ENCODE results near the gene WDR55. TPM values are rescaled to one million over a fixed set of nuclear protein-coding genes. Genes with fewer than 3 reads are reported as not detected.

Gene WDR55
- total and polyA plus RNA-seq, 2 of the 13 experiments (the other 11 are each of a cell fraction or from before 2014, with no cell fraction given): 17.7 to 18.2 TPM

- TF ChIP-seq, protein P1, sequence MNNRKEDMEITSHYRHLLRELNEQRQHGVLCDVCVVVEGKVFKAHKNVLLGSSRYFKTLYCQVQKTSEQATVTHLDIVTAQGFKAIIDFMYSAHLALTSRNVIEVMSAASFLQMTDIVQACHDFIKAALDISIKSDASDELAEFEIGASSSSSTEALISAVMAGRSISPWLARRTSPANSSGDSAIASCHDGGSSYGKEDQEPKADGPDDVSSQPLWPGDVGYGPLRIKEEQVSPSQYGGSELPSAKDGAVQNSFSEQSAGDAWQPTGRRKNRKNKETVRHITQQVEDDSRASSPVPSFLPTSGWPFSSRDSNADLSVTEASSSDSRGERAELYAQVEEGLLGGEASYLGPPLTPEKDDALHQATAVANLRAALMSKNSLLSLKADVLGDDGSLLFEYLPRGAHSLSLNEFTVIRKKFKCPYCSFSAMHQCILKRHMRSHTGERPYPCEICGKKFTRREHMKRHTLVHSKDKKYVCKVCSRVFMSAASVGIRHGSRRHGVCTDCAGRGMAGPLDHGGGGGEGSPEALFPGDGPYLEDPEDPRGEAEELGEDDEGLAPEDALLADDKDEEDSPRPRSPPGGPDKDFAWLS (CRISPR knock-in tag; IDR thresholded peaks at IDR 0.05; ENCODE audit: borderline replicate concordance): no peak
- TF ChIP-seq SMC3 (IDR thresholded peaks at IDR 0.05; ENCODE audit: low read length) (no peak), HCFC1 (IDR thresholded peaks at IDR 0.05; ENCODE audit: low read depth, low read length) (peak; percentile 43; the same call in 1 of the 2 replicates), HDAC6 (IDR thresholded peaks at IDR 0.05; ENCODE audit: low read depth, low read length) (no peak), HOXA3 (CRISPR knock-in tag; IDR thresholded peaks at IDR 0.05) (peak; percentile 88), TCF7 (IDR thresholded peaks at IDR 0.05; ENCODE audit: low read depth) (no peak), PHF5A (CRISPR knock-in tag; IDR thresholded peaks at IDR 0.05; ENCODE audit: low read depth, unreplicated experiment) (peak; percentile 41), ZNF788 (CRISPR knock-in tag; IDR thresholded peaks at IDR 0.05; ENCODE audit: borderline replicate concordance) (peak; percentile 57; the same call in 1 of the 2 replicates), CHD2 (IDR thresholded peaks at IDR 0.05; ENCODE audit: low read depth, low read length) (no peak), U2AF1 (optimal IDR thresholded peaks at IDR 0.05; ENCODE audit: low read depth, low read length) (no peak), ZSCAN5A (CRISPR knock-in tag; IDR thresholded peaks at IDR 0.05; ENCODE audit: borderline replicate concordance) (peak; percentile 37; the same call in 1 of the 2 replicates), EEA1 (CRISPR knock-in tag; IDR thresholded peaks at IDR 0.05; ENCODE audit: borderline replicate concordance) (no peak), DR1 (CRISPR knock-in tag; IDR thresholded peaks at IDR 0.05) (no peak), SPEN (CRISPR knock-in tag; IDR thresholded peaks at IDR 0.05; ENCODE audit: low read depth) (peak; percentile 41; the same call in 1 of the 2 replicates), ZNF136 (CRISPR knock-in tag; IDR thresholded peaks at IDR 0.05; ENCODE audit: low read depth) (peak; percentile 67; the same call in 1 of the 2 replicates), FOSL1 (CRISPR knock-in tag; IDR thresholded peaks at IDR 0.05; ENCODE audit: borderline replicate concordance) (no peak), RBAK (CRISPR knock-in tag; IDR thresholded peaks at IDR 0.05) (0 out of 2 replicates have a peak, but pooled peaks have one; percentile 9), ZMYM4 (CRISPR knock-in tag; IDR thresholded peaks at IDR 0.05) (peak; percentile 85), GABPA (IDR thresholded peaks at IDR 0.05; ENCODE audit: low read depth, low read length) (no peak), GABPA (CRISPR knock-in tag; IDR thresholded peaks at IDR 0.05; ENCODE audit: low read depth) (peak; percentile 77)
- TF ChIP-seq, protein P2, sequence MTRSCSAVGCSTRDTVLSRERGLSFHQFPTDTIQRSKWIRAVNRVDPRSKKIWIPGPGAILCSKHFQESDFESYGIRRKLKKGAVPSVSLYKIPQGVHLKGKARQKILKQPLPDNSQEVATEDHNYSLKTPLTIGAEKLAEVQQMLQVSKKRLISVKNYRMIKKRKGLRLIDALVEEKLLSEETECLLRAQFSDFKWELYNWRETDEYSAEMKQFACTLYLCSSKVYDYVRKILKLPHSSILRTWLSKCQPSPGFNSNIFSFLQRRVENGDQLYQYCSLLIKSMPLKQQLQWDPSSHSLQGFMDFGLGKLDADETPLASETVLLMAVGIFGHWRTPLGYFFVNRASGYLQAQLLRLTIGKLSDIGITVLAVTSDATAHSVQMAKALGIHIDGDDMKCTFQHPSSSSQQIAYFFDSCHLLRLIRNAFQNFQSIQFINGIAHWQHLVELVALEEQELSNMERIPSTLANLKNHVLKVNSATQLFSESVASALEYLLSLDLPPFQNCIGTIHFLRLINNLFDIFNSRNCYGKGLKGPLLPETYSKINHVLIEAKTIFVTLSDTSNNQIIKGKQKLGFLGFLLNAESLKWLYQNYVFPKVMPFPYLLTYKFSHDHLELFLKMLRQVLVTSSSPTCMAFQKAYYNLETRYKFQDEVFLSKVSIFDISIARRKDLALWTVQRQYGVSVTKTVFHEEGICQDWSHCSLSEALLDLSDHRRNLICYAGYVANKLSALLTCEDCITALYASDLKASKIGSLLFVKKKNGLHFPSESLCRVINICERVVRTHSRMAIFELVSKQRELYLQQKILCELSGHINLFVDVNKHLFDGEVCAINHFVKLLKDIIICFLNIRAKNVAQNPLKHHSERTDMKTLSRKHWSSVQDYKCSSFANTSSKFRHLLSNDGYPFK (CRISPR knock-in tag; IDR thresholded peaks at IDR 0.05; ENCODE audit: borderline replicate concordance): peak; percentile 99
- TF ChIP-seq, protein P3, sequence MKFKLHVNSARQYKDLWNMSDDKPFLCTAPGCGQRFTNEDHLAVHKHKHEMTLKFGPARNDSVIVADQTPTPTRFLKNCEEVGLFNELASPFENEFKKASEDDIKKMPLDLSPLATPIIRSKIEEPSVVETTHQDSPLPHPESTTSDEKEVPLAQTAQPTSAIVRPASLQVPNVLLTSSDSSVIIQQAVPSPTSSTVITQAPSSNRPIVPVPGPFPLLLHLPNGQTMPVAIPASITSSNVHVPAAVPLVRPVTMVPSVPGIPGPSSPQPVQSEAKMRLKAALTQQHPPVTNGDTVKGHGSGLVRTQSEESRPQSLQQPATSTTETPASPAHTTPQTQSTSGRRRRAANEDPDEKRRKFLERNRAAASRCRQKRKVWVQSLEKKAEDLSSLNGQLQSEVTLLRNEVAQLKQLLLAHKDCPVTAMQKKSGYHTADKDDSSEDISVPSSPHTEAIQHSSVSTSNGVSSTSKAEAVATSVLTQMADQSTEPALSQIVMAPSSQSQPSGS (CRISPR knock-in tag; IDR thresholded peaks at IDR 0.05): no peak; the same call in 1 of the 2 replicates
These were observed 35.8 kb downstream of the WDR55 start, which contains the start of gene ZMAT2 (continued) for GRCh38 chr5:140700177-140701144.

Data from HepG2 (cell line).